Hippocampal formation (tissue), 2 donors: ENCODE data around the gene GUCY2D.
A peak's percentile ranks its signal among the peaks of the same experiment; 100 is the strongest.
"Not testable (repeated sequence)": the region's sequence is repeated elsewhere in the genome, so short reads cannot be mapped to it uniquely, and the experiment has no call there.

Experiments
- DNase-seq, 2 donors: peaks; one replicate each; lab custom pipeline; 2025; lab: John Stamatoyannopoulos, UW

GUCY2D gene

DNA sequence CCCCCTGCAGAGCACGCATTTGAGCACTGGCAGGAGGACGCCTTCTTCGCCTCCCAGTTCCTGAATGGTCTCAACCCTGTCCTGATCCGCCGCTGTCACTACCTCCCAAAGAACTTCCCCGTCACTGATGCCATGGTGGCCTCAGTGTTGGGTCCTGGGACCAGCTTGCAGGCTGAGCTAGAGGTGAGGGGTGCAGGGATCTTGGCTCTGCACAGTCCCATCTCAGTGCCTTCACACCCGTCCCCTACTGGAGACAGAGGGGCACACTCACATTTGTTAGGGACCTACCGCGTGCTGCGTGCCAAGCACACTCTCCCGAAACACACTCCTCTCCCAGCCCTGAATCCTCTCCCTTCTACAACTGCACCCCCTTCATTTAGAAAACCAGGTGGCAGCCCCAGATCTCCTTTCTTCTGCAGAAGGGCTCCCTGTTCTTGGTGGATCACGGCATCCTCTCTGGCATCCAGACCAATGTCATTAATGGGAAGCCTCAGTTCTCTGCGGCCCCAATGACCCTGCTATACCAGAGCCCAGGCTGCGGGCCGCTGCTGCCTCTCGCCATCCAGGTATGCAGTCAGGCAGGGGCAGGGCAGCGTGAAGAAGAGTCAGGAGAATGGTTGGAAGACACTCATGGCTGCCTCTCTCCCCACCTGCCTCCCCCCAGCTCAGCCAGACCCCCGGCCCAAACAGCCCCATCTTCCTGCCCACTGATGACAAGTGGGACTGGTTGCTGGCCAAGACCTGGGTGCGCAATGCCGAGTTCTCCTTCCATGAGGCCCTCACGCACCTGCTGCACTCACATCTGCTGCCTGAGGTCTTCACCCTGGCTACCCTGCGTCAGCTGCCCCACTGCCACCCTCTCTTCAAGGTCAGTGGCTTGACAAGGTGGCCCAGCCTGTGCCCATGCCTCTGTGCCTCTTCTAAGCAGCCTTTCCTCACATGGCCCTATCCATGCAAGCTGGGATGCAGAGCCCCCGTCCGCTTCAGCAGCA, 42.7 kb downstream of the GUCY2D start:
- no peak for DNase-seq

DNA sequence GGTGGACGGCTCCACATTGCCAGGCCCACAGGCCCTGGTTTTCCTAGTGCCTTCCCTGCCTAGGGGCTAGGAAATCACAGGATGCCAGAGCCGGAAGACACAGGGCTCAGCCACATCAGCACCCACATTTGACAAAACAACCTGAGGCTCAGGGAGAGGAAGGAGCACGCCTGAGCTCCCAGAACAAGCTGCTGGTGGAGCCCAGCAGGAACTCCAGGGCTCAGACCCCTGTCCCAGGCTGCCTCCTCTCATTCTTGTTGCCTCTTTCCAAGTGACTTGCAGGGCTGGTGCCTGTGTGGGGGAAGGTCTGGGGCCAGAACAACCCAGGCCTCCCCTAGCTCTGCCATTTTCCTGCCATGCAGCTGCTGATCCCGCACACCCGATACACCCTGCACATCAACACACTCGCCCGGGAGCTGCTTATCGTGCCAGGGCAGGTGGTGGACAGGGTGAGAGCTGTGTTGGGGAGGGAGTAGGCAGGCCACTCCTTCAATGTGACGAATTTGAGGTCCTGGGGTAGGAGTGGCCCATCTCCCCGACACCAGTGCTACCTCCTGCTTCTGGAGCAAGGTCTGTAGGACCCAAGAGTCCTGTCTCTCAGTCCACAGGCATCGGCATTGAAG, 44.0 kb downstream of the GUCY2D start:
- DNase-seq = no peak

GRCh38 chr17:8046929-8047768, 44.7 kb downstream of the GUCY2D start:
- no peak for DNase-seq

GRCh38 chr17:8047769-8048110, 45.3 kb downstream of the GUCY2D start:
- DNase-seq = no peak

- DNase-seq = no peak
Measured at GRCh38 chr17:8048236-8048635, 45.8 kb downstream of the GUCY2D start.

- no peak for DNase-seq
Measured at GRCh38 chr17:8048736-8049135, 46.3 kb downstream of the GUCY2D start.

DNA sequence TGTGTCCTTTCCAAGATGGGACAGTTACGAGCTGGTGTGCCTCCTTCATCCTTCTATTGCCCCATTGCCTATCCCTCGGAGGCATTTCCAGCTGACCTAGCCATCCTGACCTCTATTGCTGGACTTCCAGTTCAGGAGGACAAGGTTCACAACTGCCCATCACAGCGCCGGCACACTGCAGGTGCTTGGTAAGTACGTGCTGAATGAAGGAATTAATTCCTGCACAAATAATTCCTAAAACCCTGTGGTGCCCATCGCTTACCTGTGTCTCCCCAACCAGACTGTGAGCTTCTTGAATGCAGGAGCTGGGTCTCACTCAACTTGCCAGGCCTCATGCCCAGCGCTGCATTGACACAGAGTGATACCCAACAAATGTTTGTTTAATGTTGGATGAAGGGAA, 49.4 kb downstream of the GUCY2D start:
- DNase-seq = no peak

DNA sequence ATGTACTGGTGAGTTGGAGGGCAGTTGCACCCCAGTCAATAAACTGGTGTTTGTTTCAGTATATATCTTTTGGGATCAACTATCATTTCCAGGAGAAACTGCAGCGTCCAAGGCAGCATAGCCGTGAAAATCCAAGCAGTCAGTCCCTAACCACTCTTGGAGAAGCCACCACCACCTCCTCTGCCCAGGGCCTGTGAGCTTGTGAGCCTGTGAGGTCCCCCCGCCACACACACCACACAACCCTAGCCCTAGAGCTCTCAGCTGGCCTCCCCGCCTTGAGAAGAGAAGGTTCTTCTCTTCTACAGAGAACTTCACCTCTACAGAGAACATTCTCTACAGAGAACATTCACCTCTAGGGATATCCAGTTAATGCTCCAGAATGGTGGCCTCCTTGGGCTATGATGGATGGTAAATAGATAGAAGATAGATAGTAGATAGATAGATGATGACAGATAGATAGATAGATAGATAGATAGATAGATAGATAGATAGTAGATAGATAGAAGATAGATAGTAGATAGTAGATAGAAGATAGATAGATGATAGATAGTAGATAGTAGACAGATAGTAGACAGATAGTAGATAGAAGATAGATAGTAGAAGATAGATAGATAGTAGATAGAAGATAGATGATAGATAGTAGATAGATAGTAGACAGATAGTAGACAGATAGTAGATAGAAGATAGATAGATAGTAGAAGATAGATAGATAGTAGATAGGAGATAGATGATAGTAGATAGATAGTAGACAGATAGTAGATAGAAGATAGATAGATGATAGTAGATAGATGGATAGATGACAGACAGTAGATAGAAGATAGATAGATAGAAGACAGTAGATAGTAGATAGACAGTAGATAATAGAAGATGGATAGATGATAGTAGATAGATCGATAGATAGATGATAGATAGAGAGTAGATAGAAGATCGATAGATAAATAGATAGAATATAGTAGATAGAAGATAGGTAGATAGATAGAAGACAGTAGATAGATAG, 50.1 kb downstream of the GUCY2D start:
- no peak for DNase-seq

- DNase-seq = no peak
Measured at GRCh38 chr17:8053600-8053999, 51.2 kb downstream of the GUCY2D start.

DNA sequence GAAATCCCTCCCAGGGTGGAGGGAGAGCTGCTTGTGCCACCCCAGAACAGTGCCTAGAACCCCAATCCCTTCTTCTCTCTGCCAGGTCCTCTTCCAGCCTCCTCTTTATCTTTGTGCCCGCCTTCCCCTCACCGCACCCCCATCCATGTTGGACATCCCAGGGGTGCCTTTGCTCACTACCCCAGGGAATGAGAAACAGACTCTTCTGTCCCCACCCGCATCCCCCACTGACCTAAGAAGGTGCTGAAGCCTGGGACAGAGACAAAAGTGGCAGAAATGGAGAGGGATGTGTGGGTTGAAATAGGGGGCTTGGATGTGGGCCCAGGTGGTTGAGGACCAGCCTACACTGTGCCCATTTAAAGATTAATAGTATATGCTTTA, 53.4 kb downstream of the GUCY2D start:
- no peak for DNase-seq

- DNase-seq = peak; percentile 32 to 42
Measured at GRCh38 chr17:8056232-8056975, 54.0 kb downstream of the GUCY2D start.

- no peak for DNase-seq
Measured at GRCh38 chr17:8056976-8057625, 54.7 kb downstream of the GUCY2D start.

GRCh38 chr17:8057691-8058114, 55.3 kb downstream of the GUCY2D start:
- peak; percentile 30 to 65 for DNase-seq

- no peak for DNase-seq
Measured at GRCh38 chr17:8059131-8059530, 56.7 kb downstream of the GUCY2D start.

GRCh38 chr17:8060274-8060673, 57.9 kb downstream of the GUCY2D start:
- DNase-seq = peak; percentile 23 to 70

- not testable (repeated sequence) for DNase-seq
Measured at GRCh38 chr17:8061851-8062250, 59.4 kb downstream of the GUCY2D start.

GRCh38 chr17:8062435-8062806, 60.0 kb downstream of the GUCY2D start:
- no peak for DNase-seq

- DNase-seq = no peak
Measured at GRCh38 chr17:8062807-8063483, 60.5 kb downstream of the GUCY2D start.
